HG02642 (cell line): ENCODE data around the gene HEPHL1.
"Not testable (repeated sequence)": the region's sequence is repeated elsewhere in the genome, so short reads cannot be mapped to it uniquely, and the experiment has no call there.

Experiments
- ATAC-seq: cut with Tn5 transposase; IDR thresholded peaks from one replicate; pipeline ENCODE4 v1.9.1; 2021; ENCODE audit warnings: mild to moderate bottlenecking; ENCODE audit not compliant: unreplicated experiment, poor library complexity

The HEPHL1 gene

GRCh38 chr11:94068764-94069163 lies 47.6 kb downstream of the HEPHL1 start:
- ATAC-seq, result no peak

- ATAC-seq, result no peak
Measured at GRCh38 chr11:94077552-94078293, 56.6 kb downstream of the HEPHL1 start.

GRCh38 chr11:94084164-94084563 lies 63.0 kb downstream of the HEPHL1 start:
- ATAC-seq, result no peak

GRCh38 chr11:94088906-94089305 lies 67.8 kb downstream of the HEPHL1 start:
- no peak for ATAC-seq

GRCh38 chr11:94089341-94089740 lies 68.2 kb downstream of the HEPHL1 start:
- ATAC-seq, result no peak

GRCh38 chr11:94090401-94090800 lies 69.2 kb downstream of the HEPHL1 start:
- no peak for ATAC-seq

- no peak for ATAC-seq
Measured at GRCh38 chr11:94091091-94091490, 69.9 kb downstream of the HEPHL1 start.

- no peak for ATAC-seq
Measured at GRCh38 chr11:94100253-94100652, 79.1 kb downstream of the HEPHL1 start.

GRCh38 chr11:94103471-94103870 lies 82.3 kb downstream of the HEPHL1 start:
- no peak for ATAC-seq

GRCh38 chr11:94104734-94105133 lies 83.6 kb downstream of the HEPHL1 start:
- no peak for ATAC-seq

GRCh38 chr11:94106716-94107115 lies 85.6 kb downstream of the HEPHL1 start:
- no peak for ATAC-seq

GRCh38 chr11:94107363-94107762 lies 86.2 kb downstream of the HEPHL1 start:
- ATAC-seq, result no peak

GRCh38 chr11:94111241-94111640 lies 90.1 kb downstream of the HEPHL1 start:
- ATAC-seq, result no peak

GRCh38 chr11:94111660-94112059 lies 90.5 kb downstream of the HEPHL1 start:
- no peak for ATAC-seq

- no peak for ATAC-seq
Measured at GRCh38 chr11:94112206-94112953, 91.2 kb downstream of the HEPHL1 start.

GRCh38 chr11:94117197-94117574 lies 96.0 kb downstream of the HEPHL1 start:
- no peak for ATAC-seq

GRCh38 chr11:94117871-94118270 lies 96.7 kb downstream of the HEPHL1 start:
- no peak for ATAC-seq

- ATAC-seq, result not testable (repeated sequence)
Measured at GRCh38 chr11:94119676-94120075, 98.5 kb downstream of the HEPHL1 start.

- not testable (repeated sequence) for ATAC-seq
Measured at GRCh38 chr11:94120516-94120915, 99.4 kb downstream of the HEPHL1 start.

- ATAC-seq, result no peak
Measured at GRCh38 chr11:94120946-94121345, 99.8 kb downstream of the HEPHL1 start.

- no peak for ATAC-seq
Measured at GRCh38 chr11:94125407-94126115, 104.4 kb downstream of the HEPHL1 start.
